ENCODE results near the gene EPHA7.

GRCh38 chr6:93419304-93420162 is at the start of gene EPHA7:
- no peak for TF ChIP-seq CTCF (IDR thresholded peaks at IDR 0.05)
- TF ChIP-seq ZFX (IDR thresholded peaks at IDR 0.05; ENCODE audit: borderline replicate concordance) = no peak
